Ovary (tissue), 3 donors: Measurements from ENCODE around the gene CELF4.

ENCODE experiments used
- CTCF ChIP-seq, 3 donors: fragments of 450-650 bp in 2 of 3; fragments of 200-600 bp in 1 of 3; IDR thresholded peaks; one replicate each; pipeline versions ENCODE4 v1.5.1 to v1.8.0; 2016 to 2022; ENCODE audit warnings: antibody characterized with exemption in 3 of 3, mild to moderate bottlenecking in 1 of 3
- EP300 ChIP-seq: sonication (generic); formaldehyde crosslinking; IDR thresholded peaks from one replicate; pipeline ENCODE4 v1.6.1; 2017; ENCODE audit warnings: antibody characterized with exemption
- donor health status: DM: no; HTN: no; CAD: no.

GRCh38 chr18:37289423-37289822, 276.2 kb downstream of the CELF4 start:
- TF ChIP-seq CTCF (IDR thresholded peaks at IDR 0.05) (no peak), EP300 (no peak)
